Measurements from ENCODE around the gene IFNA1. TPM values are rescaled to one million over a fixed set of nuclear protein-coding genes. Genes with fewer than 3 reads are reported as not detected.

The IFNA1 gene
- not detected for polyA plus RNA-seq (2013, experiment 1 of 4)
- polyA plus RNA-seq (2013, experiment 2 of 4) = not detected
- not detected for polyA plus RNA-seq (2013, experiment 3 of 4)
- polyA plus RNA-seq (2013, experiment 4 of 4) = not detected

GRCh38 chr9:21440139-21440538 is at the start of gene IFNA1:
Gene IFNA1, plus strand, starts transcription at chr9:21440439. Its CDS starts 69 bp downstream, at chr9:21440508.
- Histone ChIP-seq H3K27ac (ENCODE audit: insufficient read depth, low read depth, low read length, poor library complexity, severe bottlenecking) (no peak within 1 kb of the TSS), H3K27me3 (ENCODE audit: control insufficient read depth, insufficient read depth, low read length, poor library complexity, severe bottlenecking) (no peaks in the 10 kb centered on the region), H3K36me3 (ENCODE audit: control insufficient read depth, insufficient read depth, low read length) (no peaks in the 10 kb centered on the region), H3K4me1 (ENCODE audit: control insufficient read depth, insufficient read depth, low read length) (no peaks in the 10 kb centered on the region), H3K9me3 (ENCODE audit: control insufficient read depth, low read length) (no peaks in the 10 kb centered on the region), H3K4me3 (ENCODE audit: insufficient read depth, low read depth, low read length) (no peak within 1 kb of the TSS)
- WGBS, 2 experiments = 88 to 98% methylated on average over 4 of the region's 4 CpGs

GRCh38 chr9:21392270-21392669 is 48.0 kb upstream of the IFNA1 start:
- no peaks in the 10 kb centered on the region for H3K9me3 ChIP-seq (ENCODE audit: control insufficient read depth, low read length)
- no peaks in the 10 kb centered on the region for H3K36me3 ChIP-seq (ENCODE audit: control insufficient read depth, insufficient read depth, low read length)
- no peak overlapping the region for H3K27ac ChIP-seq (ENCODE audit: insufficient read depth, low read depth, low read length, poor library complexity, severe bottlenecking)
- peaks cover 23% of the 10 kb centered on the region for H3K27me3 ChIP-seq (ENCODE audit: control insufficient read depth, insufficient read depth, low read length, poor library complexity, severe bottlenecking)
- H3K4me3 ChIP-seq (ENCODE audit: insufficient read depth, low read depth, low read length) = no peak overlapping the region
- no peaks in the 10 kb centered on the region for H3K4me1 ChIP-seq (ENCODE audit: control insufficient read depth, insufficient read depth, low read length)
- WGBS, 2 experiments = 84 to 96% methylated on average over 6 of the region's 6 CpGs

- H3K4me1 ChIP-seq (ENCODE audit: control insufficient read depth, insufficient read depth, low read length) = no peaks in the 10 kb centered on the region
- H3K27ac ChIP-seq (ENCODE audit: insufficient read depth, low read depth, low read length, poor library complexity, severe bottlenecking) = no peak overlapping the region
- H3K36me3 ChIP-seq (ENCODE audit: control insufficient read depth, insufficient read depth, low read length) = no peaks in the 10 kb centered on the region
- H3K9me3 ChIP-seq (ENCODE audit: control insufficient read depth, low read length) = no peaks in the 10 kb centered on the region
- WGBS, 2 experiments = 11 to 12% methylated on average over 40 of the region's 40 CpGs
- H3K4me3 ChIP-seq (ENCODE audit: insufficient read depth, low read depth, low read length) = peak overlapping the region; percentile 49
- peaks cover 32% of the 10 kb centered on the region for H3K27me3 ChIP-seq (ENCODE audit: control insufficient read depth, insufficient read depth, low read length, poor library complexity, severe bottlenecking)
Observed at GRCh38 chr9:21395778-21396717, 44.2 kb upstream of the IFNA1 start.

- H3K4me3 ChIP-seq (ENCODE audit: insufficient read depth, low read depth, low read length) = no peak overlapping the region
- no peak overlapping the region for H3K27ac ChIP-seq (ENCODE audit: insufficient read depth, low read depth, low read length, poor library complexity, severe bottlenecking)
- H3K9me3 ChIP-seq (ENCODE audit: control insufficient read depth, low read length) = no peaks in the 10 kb centered on the region
- 95 to 97% methylated on average over 1 to 5 of the region's 5 CpGs for WGBS, 2 experiments
- no peaks in the 10 kb centered on the region for H3K36me3 ChIP-seq (ENCODE audit: control insufficient read depth, insufficient read depth, low read length)
- no peaks in the 10 kb centered on the region for H3K4me1 ChIP-seq (ENCODE audit: control insufficient read depth, insufficient read depth, low read length)
- peaks cover 52% of the 10 kb centered on the region for H3K27me3 ChIP-seq (ENCODE audit: control insufficient read depth, insufficient read depth, low read length, poor library complexity, severe bottlenecking)
Observed at GRCh38 chr9:21398955-21399489, 41.2 kb upstream of the IFNA1 start.

GRCh38 chr9:21399956-21400355 is 40.3 kb upstream of the IFNA1 start:
- Histone ChIP-seq H3K4me3 (ENCODE audit: insufficient read depth, low read depth, low read length) (no peak overlapping the region), H3K36me3 (ENCODE audit: control insufficient read depth, insufficient read depth, low read length) (no peaks in the 10 kb centered on the region), H3K27me3 (ENCODE audit: control insufficient read depth, insufficient read depth, low read length, poor library complexity, severe bottlenecking) (peaks cover 52% of the 10 kb centered on the region), H3K4me1 (ENCODE audit: control insufficient read depth, insufficient read depth, low read length) (no peaks in the 10 kb centered on the region), H3K27ac (ENCODE audit: insufficient read depth, low read depth, low read length, poor library complexity, severe bottlenecking) (no peak overlapping the region), H3K9me3 (ENCODE audit: control insufficient read depth, low read length) (no peaks in the 10 kb centered on the region)
- WGBS, 2 experiments = 91% methylated on average over 3 of the region's 3 CpGs

GRCh38 chr9:21402386-21403251 is 37.6 kb upstream of the IFNA1 start:
- peak overlapping the region; percentile 44 for H3K4me3 ChIP-seq (ENCODE audit: insufficient read depth, low read depth, low read length)
- H3K4me1 ChIP-seq (ENCODE audit: control insufficient read depth, insufficient read depth, low read length) = no peaks in the 10 kb centered on the region
- WGBS, 2 experiments = 2% methylated on average over 53 of the region's 53 CpGs
- no peak overlapping the region for H3K27ac ChIP-seq (ENCODE audit: insufficient read depth, low read depth, low read length, poor library complexity, severe bottlenecking)
- peaks cover 27% of the 10 kb centered on the region for H3K27me3 ChIP-seq (ENCODE audit: control insufficient read depth, insufficient read depth, low read length, poor library complexity, severe bottlenecking)
- no peaks in the 10 kb centered on the region for H3K36me3 ChIP-seq (ENCODE audit: control insufficient read depth, insufficient read depth, low read length)
- no peaks in the 10 kb centered on the region for H3K9me3 ChIP-seq (ENCODE audit: control insufficient read depth, low read length)

- WGBS, 2 experiments = 88 to 90% methylated on average over 3 of the region's 3 CpGs
- Histone ChIP-seq H3K4me1 (ENCODE audit: control insufficient read depth, insufficient read depth, low read length) (no peaks in the 10 kb centered on the region), H3K9me3 (ENCODE audit: control insufficient read depth, low read length) (no peaks in the 10 kb centered on the region), H3K27me3 (ENCODE audit: control insufficient read depth, insufficient read depth, low read length, poor library complexity, severe bottlenecking) (peaks cover 25% of the 10 kb centered on the region), H3K4me3 (ENCODE audit: insufficient read depth, low read depth, low read length) (no peak overlapping the region), H3K36me3 (ENCODE audit: control insufficient read depth, insufficient read depth, low read length) (no peaks in the 10 kb centered on the region), H3K27ac (ENCODE audit: insufficient read depth, low read depth, low read length, poor library complexity, severe bottlenecking) (no peak overlapping the region)
Observed at GRCh38 chr9:21404146-21404545, 36.1 kb upstream of the IFNA1 start.

GRCh38 chr9:21408817-21409216 is 31.4 kb upstream of the IFNA1 start, which contains the start of gene IFNA8:
Gene IFNA8, plus strand, starts transcription at chr9:21409117. Its CDS starts 60 bp downstream, at chr9:21409177.
- H3K36me3 ChIP-seq (ENCODE audit: control insufficient read depth, insufficient read depth, low read length) = no peaks in the 10 kb centered on the region
- WGBS, 2 experiments = 93 to 100% methylated on average over 1 of the region's 1 CpG
- peaks cover 5% of the 10 kb centered on the region for H3K4me1 ChIP-seq (ENCODE audit: control insufficient read depth, insufficient read depth, low read length)
- H3K4me3 ChIP-seq (ENCODE audit: insufficient read depth, low read depth, low read length) = no peak within 1 kb of the TSS
- no peak within 1 kb of the TSS for H3K27ac ChIP-seq (ENCODE audit: insufficient read depth, low read depth, low read length, poor library complexity, severe bottlenecking)
- H3K9me3 ChIP-seq (ENCODE audit: control insufficient read depth, low read length) = no peaks in the 10 kb centered on the region
- H3K27me3 ChIP-seq (ENCODE audit: control insufficient read depth, insufficient read depth, low read length, poor library complexity, severe bottlenecking) = peaks cover 4% of the 10 kb centered on the region

GRCh38 chr9:21412107-21412506 is 28.1 kb upstream of the IFNA1 start:
- Histone ChIP-seq H3K9me3 (ENCODE audit: control insufficient read depth, low read length) (no peaks in the 10 kb centered on the region), H3K4me3 (ENCODE audit: insufficient read depth, low read depth, low read length) (no peak overlapping the region), H3K36me3 (ENCODE audit: control insufficient read depth, insufficient read depth, low read length) (no peaks in the 10 kb centered on the region), H3K27me3 (ENCODE audit: control insufficient read depth, insufficient read depth, low read length, poor library complexity, severe bottlenecking) (no peaks in the 10 kb centered on the region), H3K27ac (ENCODE audit: insufficient read depth, low read depth, low read length, poor library complexity, severe bottlenecking) (no peak overlapping the region), H3K4me1 (ENCODE audit: control insufficient read depth, insufficient read depth, low read length) (peaks cover 5% of the 10 kb centered on the region)

All from ectodermal cell (in vitro differentiated cells).